HG03354 (cell line): ENCODE measurements around the gene GPC4.

Source experiments
- ATAC-seq: cut with Tn5 transposase; IDR thresholded peaks from one replicate; pipeline ENCODE4 v1.9.1; 2021; ENCODE audit warnings: mild to moderate bottlenecking; ENCODE audit not compliant: unreplicated experiment, poor library complexity, severe bottlenecking

Gene GPC4

DNA sequence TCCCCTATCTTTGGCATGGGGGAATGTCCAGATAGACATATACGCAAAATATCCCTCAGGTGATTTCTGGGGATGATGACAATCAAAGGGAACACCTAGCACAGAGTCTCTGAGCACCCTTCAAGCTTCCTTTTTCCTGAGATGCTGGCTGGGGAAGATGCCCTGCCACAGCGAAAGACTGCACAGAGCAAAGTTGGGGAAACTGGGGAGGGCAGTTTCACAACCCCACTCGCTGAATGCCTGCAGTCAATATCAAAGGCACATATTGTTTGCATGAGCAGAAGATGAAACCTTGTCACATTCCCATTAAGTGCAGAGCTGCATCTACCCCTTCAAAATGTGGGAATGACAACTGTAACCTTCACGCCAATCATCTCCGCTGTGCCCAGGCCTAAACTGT, 2.6 kb downstream of the GPC4 start:
- ATAC-seq, result no peak

DNA sequence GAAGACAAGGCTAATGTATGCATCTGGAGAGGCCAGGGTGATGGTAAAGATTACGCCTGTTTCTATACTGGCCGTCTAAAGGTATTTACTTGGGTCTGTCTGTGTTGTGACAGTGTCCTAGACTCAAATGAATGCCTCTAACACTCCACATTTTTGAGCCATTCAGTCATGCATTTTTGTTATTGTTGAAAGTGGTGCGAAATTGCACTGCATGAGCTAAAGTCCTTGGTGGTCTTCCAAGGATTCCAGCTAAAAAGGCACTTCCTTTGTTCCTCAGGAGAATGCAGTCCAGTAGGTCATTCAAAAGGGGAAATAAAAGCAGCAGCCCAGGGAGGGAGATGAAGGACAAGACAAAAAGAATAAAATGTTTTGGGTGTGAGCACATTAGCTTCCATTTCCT, 3.0 kb downstream of the GPC4 start:
- ATAC-seq, result no peak

DNA sequence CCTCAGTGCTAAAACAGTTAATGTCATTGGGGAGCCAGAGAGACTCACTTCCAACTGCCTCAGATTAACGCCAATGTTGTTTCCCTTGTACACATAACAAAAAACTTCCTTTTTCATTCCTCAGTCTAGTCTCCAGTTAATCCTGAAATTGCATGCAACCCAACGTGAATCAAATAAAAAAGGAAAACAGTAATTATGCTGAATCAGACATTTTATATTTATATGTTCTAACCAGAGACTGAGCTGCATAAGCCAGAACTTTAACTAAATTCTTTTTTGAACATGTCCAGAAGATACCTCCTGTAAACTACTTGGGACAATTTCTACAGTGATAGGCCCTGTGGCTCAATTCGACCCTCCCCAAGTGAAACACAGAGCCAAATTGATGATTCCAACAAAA, 4.7 kb downstream of the GPC4 start:
- no peak for ATAC-seq

DNA sequence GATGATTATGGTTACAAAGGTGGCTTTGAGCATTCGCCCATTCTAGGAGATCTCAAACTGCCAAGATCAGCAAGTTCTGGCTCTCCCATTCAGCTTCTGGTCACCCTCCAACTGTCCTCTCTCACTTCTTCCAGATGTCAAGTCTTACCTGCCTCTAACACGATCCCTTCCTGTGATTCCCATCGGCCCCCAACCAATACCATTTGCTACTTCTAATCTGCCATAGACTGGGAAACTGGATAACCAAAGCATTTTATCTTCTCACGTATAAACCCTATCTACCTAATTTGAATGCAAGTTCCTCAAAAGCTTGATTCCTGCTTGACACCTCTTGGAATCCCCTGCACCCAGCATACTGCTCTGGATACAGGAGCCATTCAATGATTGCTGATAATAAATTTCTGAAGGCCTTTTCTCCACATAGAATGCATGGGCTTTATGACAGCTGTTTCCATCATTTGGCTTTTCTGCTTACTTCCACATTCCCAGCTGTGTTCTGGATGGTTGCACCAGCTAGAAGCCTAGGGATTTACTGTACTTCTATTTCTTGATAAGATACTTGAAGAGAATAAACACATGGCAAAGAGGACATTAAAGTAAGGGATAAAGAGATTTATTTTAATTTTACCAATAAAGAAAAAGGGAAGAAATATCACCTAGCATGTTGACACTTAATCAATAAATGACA, 9.6 kb downstream of the GPC4 start:
- no peak for ATAC-seq

DNA sequence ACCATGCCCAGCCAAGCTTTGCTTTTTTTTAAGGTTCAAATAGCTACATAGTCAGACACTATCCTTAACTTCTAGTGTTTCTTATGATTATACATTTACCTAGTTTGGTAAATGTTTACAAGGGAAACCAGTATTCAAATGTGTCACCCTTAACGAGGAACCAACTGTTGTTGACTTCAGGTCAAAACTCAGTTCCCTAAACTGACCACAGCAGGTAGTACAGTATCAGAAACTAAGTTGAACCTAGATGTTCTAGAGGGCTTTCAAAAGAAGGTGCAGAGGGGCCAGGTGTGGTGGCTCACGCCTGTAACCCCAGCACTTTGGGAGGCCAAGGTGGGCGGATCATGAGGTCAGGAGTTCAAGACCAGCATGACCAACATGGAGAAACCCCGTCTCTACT, 11.3 kb downstream of the GPC4 start:
- ATAC-seq, result no peak

DNA sequence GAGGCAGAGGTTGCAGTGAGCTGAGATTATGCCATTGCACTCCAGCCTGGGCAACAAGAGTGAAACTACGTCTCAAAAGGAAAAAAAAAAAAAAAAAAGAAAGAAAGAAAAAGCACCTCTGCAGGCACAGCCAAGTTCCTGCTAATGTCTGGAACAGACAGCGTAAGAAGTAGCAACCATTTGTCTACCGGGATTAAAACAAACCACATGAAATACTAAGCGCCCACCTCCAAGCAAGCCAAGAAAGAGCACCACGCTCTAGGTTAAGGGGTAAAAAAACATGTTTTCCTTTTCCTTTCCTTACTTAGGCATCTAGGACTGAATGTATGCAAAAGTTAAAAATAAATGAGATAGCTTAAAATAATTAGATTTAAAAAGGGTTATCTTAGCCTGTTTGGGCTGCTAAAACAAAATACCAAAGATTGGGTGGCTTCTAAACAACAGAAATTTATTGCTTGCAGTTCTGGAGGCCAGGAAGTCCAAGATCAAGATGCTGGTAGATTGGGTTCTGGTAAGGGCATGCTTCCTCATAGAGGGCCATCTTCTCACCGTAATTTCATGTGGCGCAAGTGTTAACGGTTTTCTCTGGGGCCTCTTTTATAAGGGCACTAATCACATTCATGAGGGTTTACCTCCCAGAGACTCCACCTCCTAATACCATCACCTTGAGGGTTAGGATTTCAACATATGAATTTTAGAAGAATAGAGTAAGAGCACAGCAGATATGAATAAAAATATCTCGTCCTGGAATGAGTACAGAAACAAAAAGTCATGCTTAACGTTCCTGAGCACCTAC, 12.3 kb downstream of the GPC4 start:
- ATAC-seq, result no peak

DNA sequence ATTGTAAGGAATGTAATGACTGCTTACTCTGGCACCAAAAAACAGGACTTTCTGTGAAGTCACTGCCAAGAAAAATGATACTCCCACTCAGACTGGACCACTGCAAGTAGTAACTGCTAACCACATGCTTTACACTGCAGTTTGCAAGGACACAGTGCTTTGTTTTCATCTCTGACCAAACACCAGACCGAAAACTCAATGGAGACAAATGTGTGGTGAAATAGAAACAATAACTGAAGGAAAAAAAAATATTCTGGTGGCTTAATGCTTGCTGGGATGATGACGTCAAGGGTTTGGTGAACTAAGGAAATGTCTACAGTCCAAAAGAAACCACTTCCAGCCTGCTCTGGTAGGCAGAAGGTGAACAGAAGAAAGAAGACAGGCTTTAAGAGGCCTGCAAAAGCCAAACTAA, 13.2 kb downstream of the GPC4 start:
- no peak for ATAC-seq

DNA sequence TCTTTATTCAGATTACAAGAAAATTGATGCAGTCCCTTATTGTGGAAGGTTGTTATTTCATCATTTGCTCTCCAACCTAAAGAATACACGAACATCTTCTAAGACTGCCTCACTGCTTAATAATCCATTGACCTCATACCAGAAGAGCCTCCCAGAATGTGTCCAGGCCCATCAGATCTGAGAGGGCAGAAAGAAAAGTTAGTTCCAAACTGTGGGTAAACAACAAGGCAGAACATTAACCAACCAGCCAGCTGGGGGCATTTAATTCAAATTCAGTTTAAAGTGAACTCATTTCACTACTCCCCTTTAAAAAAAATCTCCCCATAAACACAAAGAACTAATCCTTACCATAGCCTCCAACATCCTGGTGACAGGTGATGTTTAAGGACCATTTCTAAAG, 13.8 kb downstream of the GPC4 start:
- no peak for ATAC-seq

DNA sequence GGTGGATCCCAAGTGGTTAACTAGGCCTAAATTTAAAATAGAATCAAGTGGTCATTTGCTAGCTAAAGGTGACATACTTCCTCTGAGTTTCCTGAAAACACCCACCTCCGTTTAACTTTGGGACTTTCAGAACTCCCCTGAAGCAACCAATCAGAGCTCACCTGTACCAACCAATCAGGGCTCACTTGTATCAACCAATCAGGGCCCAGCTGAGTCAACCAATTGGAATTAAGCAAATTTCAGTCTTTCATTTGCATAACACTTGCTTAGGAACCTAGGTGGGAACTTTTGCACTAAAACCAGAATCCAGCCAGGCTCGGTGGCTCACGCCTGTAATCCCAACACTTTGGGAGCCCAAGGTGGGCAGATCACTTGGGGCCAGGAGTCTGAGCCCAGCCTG, 15.9 kb downstream of the GPC4 start:
- no peak for ATAC-seq

DNA sequence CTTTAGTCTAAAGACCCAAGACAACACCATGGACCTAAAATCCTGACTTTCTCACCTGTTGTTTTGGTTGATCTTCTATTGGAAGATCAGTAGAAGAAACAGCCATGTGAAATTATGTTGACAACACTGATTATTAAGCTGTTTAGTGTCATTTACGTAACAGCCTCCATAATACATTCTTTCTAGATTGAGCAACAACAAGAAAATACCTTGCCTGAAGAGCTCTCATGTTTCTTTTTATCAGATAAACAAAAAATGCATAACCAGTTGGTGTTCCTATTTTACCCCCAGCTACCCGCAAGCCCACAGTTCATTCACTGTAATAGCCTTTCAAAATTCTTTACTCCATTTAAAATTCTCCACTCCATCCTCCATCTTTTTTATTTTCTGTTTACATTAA, 20.5 kb downstream of the GPC4 start:
- no peak for ATAC-seq

DNA sequence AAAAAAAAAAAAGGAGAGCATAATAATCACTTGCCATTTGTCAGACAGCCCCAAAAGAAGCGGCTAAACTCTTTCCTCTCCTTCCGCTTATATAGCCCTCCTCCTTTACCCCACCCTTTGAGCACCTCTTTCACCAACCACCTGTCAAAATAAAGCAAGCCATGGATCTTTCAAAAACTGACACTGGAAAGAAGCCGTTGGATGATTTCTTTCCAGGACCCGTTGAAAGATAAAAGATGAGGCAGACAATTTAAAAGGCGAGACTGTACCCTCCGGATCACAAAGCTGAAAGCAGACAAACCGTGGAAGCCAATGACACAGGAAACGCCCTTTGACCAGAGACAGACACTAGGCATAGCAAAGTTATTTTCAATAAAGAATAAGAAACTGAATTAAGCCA, 22.6 kb downstream of the GPC4 start:
- no peak for ATAC-seq

DNA sequence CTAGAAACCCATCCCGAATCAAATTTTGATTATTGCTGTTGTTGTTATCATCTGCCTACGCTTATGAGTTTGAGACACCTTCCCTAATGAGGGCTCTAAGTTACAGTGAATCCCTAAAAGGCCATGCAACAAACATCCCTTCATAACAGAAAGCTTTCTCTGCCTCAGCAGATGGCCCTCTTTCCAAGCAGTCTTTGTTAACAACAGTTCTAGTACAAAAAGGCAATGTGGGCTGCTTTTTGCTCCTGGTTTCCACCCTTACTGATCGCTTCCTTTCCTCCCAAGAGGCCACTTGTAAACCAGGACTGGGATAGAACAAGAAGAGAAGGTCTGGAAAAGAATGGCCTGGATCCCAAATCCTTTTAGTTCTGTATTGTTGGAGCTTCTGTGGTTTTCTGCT, 24.2 kb downstream of the GPC4 start:
- ATAC-seq, result no peak

DNA sequence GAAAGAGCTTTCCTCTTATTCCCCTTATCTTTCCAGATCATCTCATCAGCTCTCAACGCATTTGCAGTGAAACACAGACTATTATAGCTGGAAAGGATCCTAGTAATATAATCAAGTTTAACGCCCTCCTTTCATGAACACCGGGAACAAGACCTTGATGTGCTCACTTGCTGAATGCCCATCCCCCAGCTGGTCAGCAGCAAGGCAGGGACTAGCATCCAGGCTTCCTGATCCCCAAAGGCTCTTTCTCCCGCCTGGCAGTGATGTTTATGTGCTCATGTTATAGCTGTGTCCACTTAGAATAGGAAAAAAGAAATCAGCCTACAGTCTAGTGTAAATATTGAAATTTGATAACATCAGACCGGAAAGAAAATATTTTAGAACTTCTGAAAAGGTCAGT, 24.6 kb downstream of the GPC4 start:
- no peak for ATAC-seq

DNA sequence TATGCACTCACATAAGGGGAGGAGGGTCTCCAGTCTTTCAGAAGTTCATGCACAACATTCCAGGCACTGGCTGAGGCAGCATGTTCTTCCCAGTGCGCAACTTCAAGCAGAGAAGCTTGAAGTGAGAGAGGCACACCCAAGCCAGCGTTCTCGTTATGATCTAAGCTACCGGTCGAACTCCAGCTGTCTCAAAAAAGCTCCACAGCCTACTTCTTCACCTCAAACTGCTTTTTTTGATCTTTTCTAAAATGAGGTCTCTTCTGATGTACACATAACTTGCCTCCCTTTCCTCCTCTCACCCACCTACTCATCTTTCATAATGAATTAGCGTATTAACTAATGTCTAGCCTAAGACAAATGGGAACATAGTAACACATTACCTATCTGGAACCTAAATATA, 25.3 kb downstream of the GPC4 start:
- ATAC-seq, result no peak

DNA sequence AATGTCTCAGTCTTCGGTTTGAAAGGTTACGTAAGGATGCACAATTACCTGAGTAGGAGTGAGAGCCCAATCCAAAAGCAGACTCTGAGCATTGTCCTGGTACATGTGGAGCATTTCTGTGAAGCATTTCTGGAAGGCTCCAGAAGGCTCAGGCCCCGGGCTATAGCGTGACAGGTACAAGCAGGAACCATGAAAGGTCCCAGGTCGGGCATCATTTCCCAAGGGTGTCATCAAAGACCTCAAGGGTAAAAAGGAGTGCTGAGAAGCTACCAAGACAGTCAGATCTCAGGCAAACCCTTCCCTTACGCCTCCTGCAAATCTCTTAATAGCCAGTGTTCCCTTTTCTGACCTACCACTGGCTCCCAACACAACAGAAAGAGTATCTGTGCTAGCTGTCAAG, 30.8 kb downstream of the GPC4 start:
- no peak for ATAC-seq

DNA sequence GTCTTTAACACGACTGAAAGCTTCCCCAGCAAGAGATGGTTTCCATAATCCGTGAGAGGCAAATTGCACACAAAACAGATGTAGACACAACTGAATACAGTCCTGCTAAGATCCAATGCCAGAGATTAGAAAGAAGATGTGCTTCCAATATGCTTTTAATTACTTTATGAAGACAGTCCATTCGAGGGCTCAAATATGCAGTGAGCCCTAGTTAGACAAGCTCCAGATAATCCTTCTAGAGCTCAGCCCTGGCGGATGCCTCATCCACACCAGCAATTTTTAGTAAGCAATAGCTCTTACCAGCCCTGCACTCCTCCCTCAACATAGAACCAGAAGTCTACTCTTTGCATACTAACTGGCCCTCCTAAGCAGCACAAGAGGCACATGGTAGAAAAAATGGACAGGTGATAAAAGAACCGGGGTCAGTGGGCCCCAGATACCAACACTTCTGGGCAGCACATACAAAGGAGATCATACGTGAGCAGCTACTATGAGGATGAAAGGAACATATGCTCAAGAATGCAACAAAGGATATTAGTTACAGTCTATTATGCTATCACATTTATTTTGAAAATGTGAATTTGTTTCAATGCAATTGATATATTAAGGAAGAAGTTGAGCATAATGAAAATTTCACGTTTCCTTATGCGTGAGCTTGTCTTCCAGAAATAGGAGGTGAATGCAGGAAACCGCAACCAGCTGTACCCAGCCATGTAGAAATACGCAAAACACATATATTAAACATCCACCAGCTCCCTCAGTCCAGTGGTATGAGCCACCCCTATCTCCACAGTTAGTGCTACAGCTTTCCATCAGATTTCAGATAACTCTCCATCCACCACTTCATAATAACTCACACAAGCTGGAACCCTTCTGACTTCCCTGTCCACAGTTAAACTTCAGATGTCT, 34.3 kb downstream of the GPC4 start:
- no peak for ATAC-seq

DNA sequence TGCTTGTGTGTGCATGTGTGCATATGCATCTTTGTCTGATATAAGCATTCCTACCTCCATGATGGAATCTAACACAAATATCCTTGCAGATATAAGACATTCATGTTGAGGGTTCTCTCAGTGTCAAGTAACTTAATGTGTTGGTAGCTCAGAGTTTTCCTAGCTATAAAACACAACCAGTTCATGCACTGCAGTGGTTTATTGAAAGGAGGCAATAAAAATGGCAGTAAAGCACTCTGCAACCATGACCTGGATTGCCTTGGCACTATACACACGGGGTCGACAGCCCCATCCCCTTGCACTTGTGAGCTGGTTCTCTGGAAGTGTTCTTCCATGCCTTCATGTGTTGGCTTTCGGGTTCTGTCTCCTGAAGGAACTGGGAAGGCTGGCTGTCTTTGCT, 38.9 kb downstream of the GPC4 start:
- ATAC-seq, result no peak

DNA sequence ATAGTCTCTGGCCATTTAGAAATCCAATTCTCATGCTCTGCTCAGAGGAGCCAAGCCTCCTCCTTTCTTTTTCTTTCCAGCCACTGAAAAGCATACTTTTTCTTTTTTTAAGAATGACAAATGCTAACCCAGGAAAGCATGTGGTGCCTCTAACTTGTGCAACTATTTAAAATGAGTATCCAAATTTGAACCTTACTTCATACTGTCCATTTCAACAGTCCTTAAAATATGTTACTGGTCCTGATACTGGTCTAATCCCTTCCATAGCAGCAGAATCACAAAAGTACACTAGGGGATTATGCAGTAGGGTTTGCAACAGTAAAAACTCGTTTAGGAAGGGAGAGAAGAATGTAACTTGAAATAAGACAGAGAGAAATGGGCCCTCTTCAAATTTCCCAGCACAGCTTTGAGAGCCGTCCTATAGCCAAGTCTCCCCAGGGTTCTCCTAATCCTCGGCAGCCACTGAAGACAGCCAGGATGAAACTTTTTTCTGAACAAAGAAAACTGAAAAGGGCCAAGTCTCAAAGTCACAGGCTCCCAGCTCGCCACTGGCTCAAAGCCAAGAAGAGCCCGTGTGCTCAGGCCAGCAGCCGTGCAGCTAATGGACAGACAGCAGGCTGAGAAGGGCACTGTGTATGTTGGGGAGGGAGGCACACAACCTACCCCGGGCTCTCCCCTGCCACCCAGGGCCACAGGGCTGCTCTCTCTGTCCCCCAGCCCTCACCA, 39.5 kb downstream of the GPC4 start:
- ATAC-seq, result no peak

DNA sequence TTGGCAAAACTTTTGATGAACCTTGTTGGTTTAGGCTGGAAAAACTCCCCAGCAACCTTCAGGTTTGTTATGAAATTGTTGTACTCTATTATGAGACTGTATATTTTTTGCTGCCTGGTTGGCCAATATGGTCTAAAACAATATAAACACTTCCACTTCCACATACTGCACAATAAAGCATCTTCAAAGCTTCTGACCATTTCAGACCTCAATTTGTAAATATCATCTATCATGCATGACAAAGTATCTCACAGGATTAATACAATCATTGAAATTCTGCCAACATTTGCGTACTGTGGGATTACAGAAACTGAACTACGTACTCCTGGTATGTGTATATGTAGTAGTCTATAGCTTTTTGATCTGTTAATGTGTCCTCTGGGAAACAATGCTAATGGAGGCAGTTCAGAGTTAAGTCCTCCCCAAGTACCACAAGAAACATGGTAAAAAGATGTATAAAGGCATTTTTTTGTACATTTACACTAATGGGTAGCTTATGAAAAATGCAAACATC, 40.4 kb downstream of the GPC4 start:
- ATAC-seq, result no peak
